NOMO-1 (cell line): Measurements from ENCODE around the gene SFT2D3.

Experiments
- DNase-seq, 2 experiments: peaks; one replicate each; lab custom pipeline; 2025; ENCODE audit not compliant: unreplicated experiment in 2 of 2; lab: John Stamatoyannopoulos, UW

SFT2D3 gene

DNA sequence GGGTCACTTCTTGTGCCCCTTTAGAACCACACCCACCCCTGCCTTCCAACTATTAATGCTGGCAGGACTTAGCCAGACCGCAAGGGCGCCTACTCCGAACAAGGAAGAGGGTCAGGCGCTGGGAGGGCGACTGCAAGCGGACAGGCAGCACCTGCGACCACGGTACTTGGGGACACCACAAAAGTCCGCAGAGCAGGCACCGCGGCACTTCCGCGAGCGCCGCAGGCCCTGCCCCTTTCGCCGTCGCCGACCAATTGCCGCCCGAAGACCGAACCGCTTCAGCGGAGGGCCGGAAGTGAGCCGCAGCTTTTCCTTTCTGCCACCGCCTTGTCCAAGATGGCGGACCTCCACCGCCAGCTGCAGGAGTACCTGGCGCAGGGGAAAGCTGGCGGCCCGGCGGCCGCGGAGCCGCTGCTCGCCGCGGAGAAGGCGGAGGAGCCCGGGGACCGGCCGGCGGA lies at the start of gene SFT2D3:
SFT2D3 (plus strand) TSS at position 305 of the 458 bp plus-strand sequence; CDS start at position 337, 32 bp downstream.
- peak; percentile 91 to 97 for DNase-seq

DNA sequence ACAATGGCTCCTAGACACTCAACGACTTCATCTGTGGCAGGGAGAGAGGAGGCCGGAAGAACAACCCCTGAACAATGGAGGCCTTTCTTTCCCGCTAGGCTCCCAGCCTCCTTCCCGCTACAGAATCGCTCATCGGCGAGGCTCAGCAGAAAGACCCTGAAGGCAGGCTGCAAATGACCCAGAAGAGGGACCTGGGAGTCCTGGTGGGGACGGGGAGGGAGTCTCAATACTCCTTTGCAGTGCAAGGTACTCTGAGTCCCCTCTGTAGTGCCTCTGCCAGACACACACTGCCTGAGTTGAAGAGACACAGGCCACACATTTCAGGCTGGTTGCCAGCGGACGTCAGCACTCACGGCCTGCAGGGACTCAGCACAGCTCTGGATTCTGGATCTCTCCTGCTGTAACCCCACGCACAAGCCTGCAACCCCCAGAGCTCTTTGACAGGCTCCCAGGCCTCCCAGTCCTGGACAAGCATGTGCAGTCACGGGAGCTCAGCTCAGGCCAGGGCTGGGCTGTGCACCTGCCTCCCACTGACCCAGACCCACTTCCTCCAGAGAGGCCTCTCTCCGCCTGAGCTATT lies 49.2 kb upstream of the SFT2D3 start:
- no peak for DNase-seq

GRCh38 chr2:127652786-127653357 lies 48.4 kb upstream of the SFT2D3 start:
- DNase-seq, result no peak

- DNase-seq, result no peak
Observed at GRCh38 chr2:127653421-127654083, 47.7 kb upstream of the SFT2D3 start.

DNA sequence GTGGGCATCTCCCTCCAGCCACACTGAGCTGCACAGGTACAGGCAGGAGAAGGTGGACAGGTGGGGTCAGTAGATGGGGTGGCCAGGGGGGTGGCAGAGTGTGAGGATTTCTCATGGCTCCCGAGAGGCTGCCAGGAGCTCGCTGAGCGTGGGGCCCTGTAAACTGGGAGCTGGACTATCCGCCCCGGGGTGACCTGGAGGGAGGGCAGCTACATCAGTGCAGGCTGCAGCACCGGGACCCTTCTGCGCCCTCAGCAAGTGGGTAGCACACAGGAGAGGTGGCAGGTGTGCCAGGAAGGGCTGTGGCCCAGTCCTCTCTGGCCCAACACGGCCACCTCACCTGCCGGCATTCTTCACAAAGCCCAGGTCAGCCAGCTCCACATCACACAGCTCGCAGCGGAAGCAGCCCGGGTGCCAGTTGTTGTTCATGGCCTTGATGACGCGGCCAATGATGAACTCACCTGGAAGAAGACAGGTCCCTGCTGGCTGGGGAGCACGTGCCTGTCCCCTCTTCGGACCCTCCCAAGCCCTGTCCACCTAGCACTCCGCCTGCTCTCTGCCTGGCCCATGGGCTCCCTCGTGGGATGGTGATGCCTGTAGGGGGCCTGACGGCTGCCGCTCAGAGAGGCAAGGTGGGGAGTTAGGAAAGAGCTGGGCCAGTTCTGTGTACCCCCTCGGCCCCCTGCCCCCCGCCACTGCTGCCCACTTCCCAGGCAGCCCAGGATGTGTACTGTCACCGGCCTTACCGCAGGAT lies 47.0 kb upstream of the SFT2D3 start:
- DNase-seq, result no peak

DNA sequence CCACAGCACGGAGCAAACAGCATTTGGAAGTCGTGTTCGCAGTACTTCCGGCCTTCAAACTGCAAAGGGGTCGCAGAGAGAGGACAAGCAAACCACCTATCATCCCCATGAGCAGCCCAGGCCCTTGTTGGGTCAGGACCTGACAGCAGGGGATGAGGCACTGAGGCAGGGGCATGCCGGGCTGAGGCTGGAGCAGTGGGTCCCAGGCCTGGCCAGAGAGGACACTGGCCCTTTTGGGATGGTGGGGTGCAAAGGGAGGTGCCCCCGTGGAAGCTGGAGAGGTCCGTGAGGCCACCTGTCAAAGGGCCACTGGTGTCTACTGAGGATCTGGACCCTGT lies 46.5 kb upstream of the SFT2D3 start:
- DNase-seq, result no peak

- DNase-seq, result no peak
Observed at GRCh38 chr2:127655209-127656073, 45.9 kb upstream of the SFT2D3 start.

- DNase-seq, result no peak
Observed at GRCh38 chr2:127656569-127657231, 44.6 kb upstream of the SFT2D3 start.

DNA sequence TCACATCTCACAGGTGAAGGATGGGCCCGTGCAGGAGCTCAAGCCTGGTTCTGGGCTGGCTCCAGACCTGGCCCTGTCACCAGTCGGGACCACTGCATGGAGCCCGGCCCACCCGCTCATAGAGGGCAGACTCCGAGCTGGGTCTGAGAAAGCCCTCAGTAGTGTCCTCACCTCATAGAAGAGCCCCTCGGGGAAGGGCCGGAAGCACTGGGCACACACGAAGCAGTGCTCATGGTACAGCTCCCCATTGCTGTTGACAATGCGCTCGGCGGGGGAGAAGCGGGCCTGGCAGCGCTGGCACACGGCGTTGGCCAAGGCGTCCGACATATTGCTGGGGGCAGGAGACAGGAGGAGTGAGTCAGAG lies 44.1 kb upstream of the SFT2D3 start:
- DNase-seq, result no peak

- no peak for DNase-seq
Observed at GRCh38 chr2:127658146-127658545, 43.2 kb upstream of the SFT2D3 start.

GRCh38 chr2:127658641-127659407 lies 42.5 kb upstream of the SFT2D3 start:
- DNase-seq, result no peak

- DNase-seq, result peak; percentile 35 to 44
Observed at GRCh38 chr2:127659408-127660290, 41.6 kb upstream of the SFT2D3 start.

GRCh38 chr2:127660291-127660578 lies 41.1 kb upstream of the SFT2D3 start:
- DNase-seq, result no peak

DNA sequence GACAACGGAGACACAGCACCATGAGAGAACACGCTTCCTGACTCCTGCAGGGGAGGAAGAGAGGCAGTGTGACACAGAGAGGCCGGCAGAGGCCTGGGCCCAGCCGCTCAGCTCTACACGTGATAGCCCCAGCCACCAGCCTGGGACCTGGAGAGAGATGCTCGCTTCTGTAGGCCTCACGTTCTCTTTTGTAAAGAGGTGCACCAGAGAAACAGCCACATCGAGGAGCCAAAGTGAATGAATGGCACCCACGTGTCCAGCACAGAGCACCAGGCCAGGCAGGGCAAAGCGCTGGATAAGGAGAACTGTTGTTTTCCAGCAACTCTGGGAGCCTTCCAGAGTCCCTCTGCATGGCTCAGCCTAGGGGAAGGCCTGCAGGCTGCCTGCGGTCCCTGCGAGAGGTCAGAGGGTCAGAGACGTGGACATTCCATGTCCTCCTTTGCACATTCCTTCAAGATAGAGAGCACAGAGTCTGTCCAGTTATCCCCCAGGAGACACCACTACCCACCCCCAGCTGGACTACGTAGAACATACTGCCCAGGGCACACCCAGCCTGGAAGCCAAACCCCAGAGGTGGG lies 40.1 kb upstream of the SFT2D3 start:
- DNase-seq, result no peak

GRCh38 chr2:127661949-127662510 lies 39.3 kb upstream of the SFT2D3 start:
- no peak for DNase-seq

DNA sequence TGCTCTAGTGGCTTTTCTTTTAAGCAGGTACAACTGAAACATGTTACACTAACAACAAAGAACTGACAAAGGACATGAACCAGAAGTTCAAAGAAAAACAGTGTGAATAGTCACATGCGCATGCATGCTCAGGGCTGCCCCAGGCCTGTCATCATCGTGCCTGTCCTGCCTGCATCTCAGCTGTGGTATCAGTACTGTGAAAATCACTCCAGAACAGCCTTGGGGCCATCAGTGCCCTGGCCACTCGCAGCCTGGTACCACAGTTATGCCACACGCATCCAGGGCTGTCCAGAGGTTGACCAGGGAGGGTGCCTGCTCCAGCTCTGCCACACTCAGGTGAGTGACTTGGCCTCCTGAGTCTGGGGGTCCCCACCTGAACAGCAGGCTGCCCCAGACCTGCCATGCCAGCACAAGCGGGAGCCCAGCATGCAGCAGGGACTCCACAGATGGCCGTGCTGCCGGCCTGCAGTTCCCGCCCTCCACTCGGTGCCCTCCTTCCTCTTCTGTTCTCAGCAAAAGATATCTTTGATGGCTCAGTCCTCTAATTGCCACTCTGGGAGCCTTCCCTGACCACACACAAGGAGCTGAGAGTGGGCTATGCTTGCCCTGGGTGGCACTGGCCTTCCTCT lies 38.2 kb upstream of the SFT2D3 start:
- no peak for DNase-seq

DNA sequence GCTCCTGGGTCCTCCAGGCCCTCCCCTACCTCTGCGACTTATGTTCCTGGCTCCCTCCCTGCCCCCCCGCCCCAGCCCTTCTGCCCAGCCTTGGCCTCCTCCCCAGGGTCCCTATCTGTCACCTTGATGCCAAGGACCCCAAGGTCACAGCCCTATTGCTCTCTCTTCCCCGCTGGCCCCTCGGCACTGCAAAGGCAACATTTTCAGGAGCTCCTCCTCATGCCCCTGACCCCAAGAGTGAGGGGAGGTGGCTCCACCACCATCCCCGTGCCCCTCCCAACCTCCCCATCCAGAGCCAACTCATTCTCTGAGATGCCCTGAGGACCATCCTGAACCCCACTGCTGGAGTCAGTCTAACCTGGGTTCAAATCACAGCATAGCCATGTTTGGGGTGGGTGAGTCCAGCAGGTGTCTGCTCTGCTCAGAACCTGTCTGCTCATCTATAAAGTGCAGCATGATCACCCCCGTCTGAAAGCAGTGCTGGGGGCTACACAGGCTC lies 37.7 kb upstream of the SFT2D3 start:
- DNase-seq, result no peak
